ENCODE data around the gene TENM4. TPM values are rescaled to one million over a fixed set of nuclear protein-coding genes. Genes with fewer than 3 reads are reported as not detected.
A peak's percentile ranks its signal among the peaks of the same experiment; 100 is the strongest.

TENM4 gene
- polyA plus RNA-seq, 1 of the 3 experiments (the other 2 are of a cell fraction): 16.7 TPM

DNA sequence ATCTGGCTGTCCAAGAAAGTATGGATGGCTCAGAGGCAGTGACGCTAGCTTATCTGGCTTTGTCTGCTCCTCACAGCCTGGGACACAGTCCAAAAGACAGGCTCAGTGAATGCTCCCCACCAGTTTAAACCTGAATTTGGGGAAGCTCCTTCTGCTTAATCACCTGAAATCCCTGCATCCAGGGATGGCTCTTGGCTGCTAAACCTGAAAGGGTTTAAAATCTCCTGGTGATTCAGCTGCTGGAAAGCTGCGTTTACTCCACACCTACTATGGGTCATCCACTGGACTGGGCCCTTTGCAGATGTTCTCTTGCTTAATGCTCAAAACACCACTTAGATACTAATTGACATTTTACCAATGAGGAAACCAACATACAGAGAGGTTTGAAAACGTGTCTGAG lies 564.2 kb downstream of the TENM4 start:
- 88% methylated on average over 3 of the region's 3 CpGs for WGBS (ENCODE audit: low lambda C conversion rate)
- H3K79me2 ChIP-seq (ENCODE audit: insufficient read depth): no peaks in the 10 kb centered on the region
- peaks cover 14 to 52% of the 10 kb centered on the region in 2 experiments for H3K36me3 ChIP-seq (replicated peaks in 1 of 2; ENCODE audit: control insufficient read depth in 1 of 2, insufficient read depth in 2 of 2, low read length in 1 of 2)
- H3K27ac ChIP-seq (ENCODE audit: low read depth in 2 of 2, low read length in 1 of 2): peak overlapping the region in 1 of 2 experiments; percentile 34; a peak in 1 of 4 replicates
- H3K9me3 ChIP-seq: no peaks in the 10 kb centered on the region
- peaks cover 0 to 15% of the 10 kb centered on the region in 2 experiments; a peak in 1 of 4 replicates for H3K4me1 ChIP-seq (ENCODE audit: control insufficient read depth in 1 of 2, insufficient read depth in 2 of 2, low read depth in 1 of 2, low read length in 1 of 2)
- no peaks in the 10 kb centered on the region for H4K20me1 ChIP-seq (ENCODE audit: insufficient read depth)
- no peak overlapping the region for H3K4me2 ChIP-seq
- no peaks in the 10 kb centered on the region for H3K9me2 ChIP-seq
- H3F3A ChIP-seq (replicated peaks; ENCODE audit: insufficient read depth): no peaks in the 10 kb centered on the region
- no peaks in the 10 kb centered on the region for H3K27me3 ChIP-seq (ENCODE audit: insufficient read depth)
- TF ChIP-seq, protein P1, sequence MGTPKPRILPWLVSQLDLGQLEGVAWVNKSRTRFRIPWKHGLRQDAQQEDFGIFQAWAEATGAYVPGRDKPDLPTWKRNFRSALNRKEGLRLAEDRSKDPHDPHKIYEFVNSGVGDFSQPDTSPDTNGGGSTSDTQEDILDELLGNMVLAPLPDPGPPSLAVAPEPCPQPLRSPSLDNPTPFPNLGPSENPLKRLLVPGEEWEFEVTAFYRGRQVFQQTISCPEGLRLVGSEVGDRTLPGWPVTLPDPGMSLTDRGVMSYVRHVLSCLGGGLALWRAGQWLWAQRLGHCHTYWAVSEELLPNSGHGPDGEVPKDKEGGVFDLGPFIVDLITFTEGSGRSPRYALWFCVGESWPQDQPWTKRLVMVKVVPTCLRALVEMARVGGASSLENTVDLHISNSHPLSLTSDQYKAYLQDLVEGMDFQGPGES (IDR thresholded peaks at IDR 0.05; ENCODE audit: low read depth, low read length): no peak
- TF ChIP-seq, protein P2, sequence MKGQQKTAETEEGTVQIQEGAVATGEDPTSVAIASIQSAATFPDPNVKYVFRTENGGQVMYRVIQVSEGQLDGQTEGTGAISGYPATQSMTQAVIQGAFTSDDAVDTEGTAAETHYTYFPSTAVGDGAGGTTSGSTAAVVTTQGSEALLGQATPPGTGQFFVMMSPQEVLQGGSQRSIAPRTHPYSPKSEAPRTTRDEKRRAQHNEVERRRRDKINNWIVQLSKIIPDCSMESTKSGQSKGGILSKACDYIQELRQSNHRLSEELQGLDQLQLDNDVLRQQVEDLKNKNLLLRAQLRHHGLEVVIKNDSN (IDR thresholded peaks at IDR 0.05; ENCODE audit: borderline replicate concordance, low read depth): no peak
- TF ChIP-seq GATA2 (CRISPR knock-in tag; IDR thresholded peaks at IDR 0.05) (no peak), TCF12 (IDR thresholded peaks at IDR 0.05) (no peak), RAD21 (IDR thresholded peaks at IDR 0.05; ENCODE audit: low read length) (no peak), NRF1 (IDR thresholded peaks at IDR 0.05; ENCODE audit: low read depth, low read length) (no peak)
- no peak overlapping the region for H2AFZ ChIP-seq (ENCODE audit: low read depth)
- H3K4me3 ChIP-seq (ENCODE audit: low read depth in 2 of 2, low read length in 1 of 2): no peak overlapping the region
- POLR2A ChIA-PET: no interaction called here
- DNase-seq: no peak
- no peak overlapping the region for H3K9ac ChIP-seq
- CTCF ChIA-PET: interaction anchor here (1.0 to 1.6 kb wide), 3 partner anchors 20 to 229 kb away, joined by 4 to 8 read pairs (median 4); no protein-coding TSS in a partner anchor

GRCh38 chr11:78870655-78871054 lies 570.2 kb downstream of the TENM4 start:
- Histone ChIP-seq H3K4me1 (ENCODE audit: control insufficient read depth in 1 of 2, insufficient read depth in 2 of 2, low read depth in 1 of 2, low read length in 1 of 2) (peaks cover 0 to 27% of the 10 kb centered on the region in 2 experiments; a peak in 2 of 4 replicates), H3K27me3 (ENCODE audit: insufficient read depth) (no peaks in the 10 kb centered on the region), H3K9me2 (no peaks in the 10 kb centered on the region), H3F3A (replicated peaks; ENCODE audit: insufficient read depth) (no peaks in the 10 kb centered on the region), H4K20me1 (ENCODE audit: insufficient read depth) (no peaks in the 10 kb centered on the region), H2AFZ (ENCODE audit: low read depth) (no peak overlapping the region), H3K36me3 (replicated peaks in 1 of 2; ENCODE audit: control insufficient read depth in 1 of 2, insufficient read depth in 2 of 2, low read length in 1 of 2) (peaks cover 3 to 32% of the 10 kb centered on the region in 2 experiments), H3K9me3 (no peaks in the 10 kb centered on the region), H3K79me2 (ENCODE audit: insufficient read depth) (no peaks in the 10 kb centered on the region), H3K4me2 (no peak overlapping the region), H3K9ac (no peak overlapping the region), H3K27ac (ENCODE audit: low read depth in 2 of 2, low read length in 1 of 2) (peak overlapping the region in 1 of 2 experiments; percentile 69; a peak in 2 of 4 replicates), H3K4me3 (ENCODE audit: low read depth in 2 of 2, low read length in 1 of 2) (no peak overlapping the region)
- DNase-seq: no peak
- CTCF ChIA-PET: interaction anchor here (0.8 to 2.3 kb wide), 4 partner anchors 9 to 224 kb away, joined by 3 to 10 read pairs (median 4); no protein-coding TSS in a partner anchor
- WGBS (ENCODE audit: low lambda C conversion rate): 89% methylated on average over 4 of the region's 4 CpGs
- POLR2A ChIA-PET: interaction anchor here (0.6 kb wide), 1 partner anchor 284 kb away, joined by 3 read pairs; no protein-coding TSS in a partner anchor
- no peak for TF ChIP-seq USF2 (IDR thresholded peaks at IDR 0.05; ENCODE audit: borderline replicate concordance, low read depth, low read length)
- no peak for TF ChIP-seq POLR2AphosphoS5 (IDR thresholded peaks at IDR 0.05; ENCODE audit: low read depth, low read length)
- TF ChIP-seq, protein P1 (IDR thresholded peaks at IDR 0.05; ENCODE audit: low read depth, low read length): no peak
- no peak for TF ChIP-seq NRF1 (IDR thresholded peaks at IDR 0.05; ENCODE audit: low read depth, low read length)
- no peak for TF ChIP-seq GABPA (IDR thresholded peaks at IDR 0.05; ENCODE audit: low read depth)
- TF ChIP-seq CHD2 (IDR thresholded peaks at IDR 0.05; ENCODE audit: low read length, partially characterized antibody): no peak
- TF ChIP-seq, protein P3, sequence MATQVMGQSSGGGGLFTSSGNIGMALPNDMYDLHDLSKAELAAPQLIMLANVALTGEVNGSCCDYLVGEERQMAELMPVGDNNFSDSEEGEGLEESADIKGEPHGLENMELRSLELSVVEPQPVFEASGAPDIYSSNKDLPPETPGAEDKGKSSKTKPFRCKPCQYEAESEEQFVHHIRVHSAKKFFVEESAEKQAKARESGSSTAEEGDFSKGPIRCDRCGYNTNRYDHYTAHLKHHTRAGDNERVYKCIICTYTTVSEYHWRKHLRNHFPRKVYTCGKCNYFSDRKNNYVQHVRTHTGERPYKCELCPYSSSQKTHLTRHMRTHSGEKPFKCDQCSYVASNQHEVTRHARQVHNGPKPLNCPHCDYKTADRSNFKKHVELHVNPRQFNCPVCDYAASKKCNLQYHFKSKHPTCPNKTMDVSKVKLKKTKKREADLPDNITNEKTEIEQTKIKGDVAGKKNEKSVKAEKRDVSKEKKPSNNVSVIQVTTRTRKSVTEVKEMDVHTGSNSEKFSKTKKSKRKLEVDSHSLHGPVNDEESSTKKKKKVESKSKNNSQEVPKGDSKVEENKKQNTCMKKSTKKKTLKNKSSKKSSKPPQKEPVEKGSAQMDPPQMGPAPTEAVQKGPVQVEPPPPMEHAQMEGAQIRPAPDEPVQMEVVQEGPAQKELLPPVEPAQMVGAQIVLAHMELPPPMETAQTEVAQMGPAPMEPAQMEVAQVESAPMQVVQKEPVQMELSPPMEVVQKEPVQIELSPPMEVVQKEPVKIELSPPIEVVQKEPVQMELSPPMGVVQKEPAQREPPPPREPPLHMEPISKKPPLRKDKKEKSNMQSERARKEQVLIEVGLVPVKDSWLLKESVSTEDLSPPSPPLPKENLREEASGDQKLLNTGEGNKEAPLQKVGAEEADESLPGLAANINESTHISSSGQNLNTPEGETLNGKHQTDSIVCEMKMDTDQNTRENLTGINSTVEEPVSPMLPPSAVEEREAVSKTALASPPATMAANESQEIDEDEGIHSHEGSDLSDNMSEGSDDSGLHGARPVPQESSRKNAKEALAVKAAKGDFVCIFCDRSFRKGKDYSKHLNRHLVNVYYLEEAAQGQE (IDR thresholded peaks at IDR 0.05; ENCODE audit: low read depth, low read length): no peak
- no peak for TF ChIP-seq MEF2A (IDR thresholded peaks at IDR 0.05; ENCODE audit: borderline replicate concordance, low read depth)
- TF ChIP-seq, protein P2 (IDR thresholded peaks at IDR 0.05; ENCODE audit: borderline replicate concordance, low read depth): no peak
- TF ChIP-seq GATA2 (CRISPR knock-in tag; IDR thresholded peaks at IDR 0.05): no peak
- no peak for TF ChIP-seq CTCF (IDR thresholded peaks at IDR 0.05)

Data from SK-N-SH (cell line).